NK-92 (cell line): ENCODE results near the gene CD2AP.
"Not testable (repeated sequence)": the region's sequence is repeated elsewhere in the genome, so short reads cannot be mapped to it uniquely, and the experiment has no call there.

Experiments
- DNase-seq: peaks from one replicate; lab custom pipeline; 2025; ENCODE audit not compliant: unreplicated experiment; lab: John Stamatoyannopoulos, UW

Gene CD2AP

DNA sequence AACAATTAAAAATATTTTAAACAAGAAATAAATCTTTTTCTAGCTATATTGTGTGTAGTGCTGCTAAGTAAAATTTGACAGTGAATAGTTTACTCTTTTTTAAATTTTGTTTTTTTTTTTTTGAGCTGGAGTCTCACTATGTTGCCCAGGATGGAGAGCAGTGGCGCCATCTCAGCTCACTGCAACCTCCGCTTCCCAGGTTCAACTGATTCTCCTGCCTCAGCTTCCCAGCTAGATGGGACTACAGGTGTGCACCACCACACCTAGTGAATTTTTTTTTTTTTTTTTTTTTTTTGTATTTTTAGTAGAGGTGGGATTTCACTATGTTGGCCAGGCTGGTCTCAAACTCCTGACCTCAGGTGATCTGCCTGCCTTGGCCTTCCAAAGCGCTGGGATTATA lies 75.7 kb downstream of the CD2AP start:
- not testable (repeated sequence) for DNase-seq

DNA sequence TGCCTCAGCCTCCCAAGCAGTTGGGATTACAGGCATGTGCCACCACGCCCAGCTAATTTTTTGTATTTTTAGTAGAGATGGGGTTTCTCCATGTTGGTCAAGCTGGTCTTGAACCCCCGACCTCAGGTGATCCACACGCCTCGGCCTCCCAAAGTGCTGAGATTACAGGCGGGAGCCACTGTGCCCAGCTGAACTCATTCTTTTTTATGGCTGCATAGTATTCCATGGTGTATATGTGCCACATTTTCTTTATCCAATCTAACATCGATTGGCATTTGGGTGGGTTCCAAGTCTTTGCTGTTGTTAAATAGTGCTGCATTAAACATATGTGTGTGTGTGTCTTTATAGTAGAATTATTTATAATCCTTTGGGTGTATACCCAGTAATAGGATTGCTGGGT lies 78.9 kb downstream of the CD2AP start:
- DNase-seq, result not testable (repeated sequence)

DNA sequence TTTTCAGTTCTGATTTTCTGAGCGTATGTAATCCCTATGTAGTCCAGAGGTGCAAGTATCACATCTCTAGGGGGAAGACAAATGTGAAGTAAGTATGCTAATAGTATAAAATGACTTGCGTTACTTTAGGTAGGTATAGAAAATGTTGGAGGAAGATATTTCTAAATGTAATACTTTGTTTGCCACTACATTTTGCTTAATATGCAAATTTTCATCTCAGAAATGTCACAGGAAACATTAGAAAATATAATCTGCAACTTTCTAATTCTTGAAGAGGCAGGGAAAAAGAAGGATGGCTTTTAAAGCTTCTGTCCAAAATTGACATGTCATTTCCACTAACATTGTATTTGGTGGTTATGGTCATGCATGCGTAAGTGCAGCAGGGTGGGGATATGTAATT lies 85.6 kb downstream of the CD2AP start:
- no peak for DNase-seq

DNA sequence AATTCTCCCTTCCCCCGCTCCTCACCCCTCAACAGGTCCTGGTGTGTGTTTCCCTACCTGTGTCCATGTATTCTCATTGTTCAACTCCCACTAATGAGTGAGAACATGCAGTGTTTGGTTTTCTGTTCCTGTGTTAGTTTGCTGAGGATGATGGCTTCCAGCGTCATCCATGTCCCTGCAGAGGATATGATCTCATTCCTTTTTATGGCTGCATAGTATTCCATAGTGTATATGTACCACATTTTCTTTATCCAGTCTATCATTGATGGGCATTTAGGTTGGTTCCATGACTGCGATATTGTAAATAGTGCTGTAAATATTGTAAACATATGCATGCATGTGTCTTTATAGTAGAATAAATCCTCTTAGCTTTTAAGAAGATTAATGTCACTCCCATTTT lies 89.0 kb downstream of the CD2AP start:
- DNase-seq, result not testable (repeated sequence)

DNA sequence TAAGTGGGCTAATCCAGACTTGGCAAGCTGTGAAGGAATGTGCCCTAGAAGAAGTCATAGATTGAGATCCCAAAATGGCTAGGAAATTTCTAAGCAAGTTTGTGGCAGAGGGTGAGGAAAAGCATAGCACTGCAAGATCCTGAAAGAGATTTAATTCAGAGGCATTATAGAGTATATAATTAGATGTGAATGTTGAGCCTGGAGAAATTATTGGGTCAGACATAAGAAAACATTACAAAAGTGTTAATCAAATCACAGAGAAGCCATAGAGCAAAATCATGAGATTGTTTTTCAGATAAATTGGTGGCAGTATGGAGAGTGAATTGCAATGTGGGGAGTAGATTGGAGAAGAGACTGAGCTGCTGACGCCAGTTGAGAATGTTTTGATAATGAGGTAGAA lies 90.0 kb downstream of the CD2AP start:
- DNase-seq, result no peak

DNA sequence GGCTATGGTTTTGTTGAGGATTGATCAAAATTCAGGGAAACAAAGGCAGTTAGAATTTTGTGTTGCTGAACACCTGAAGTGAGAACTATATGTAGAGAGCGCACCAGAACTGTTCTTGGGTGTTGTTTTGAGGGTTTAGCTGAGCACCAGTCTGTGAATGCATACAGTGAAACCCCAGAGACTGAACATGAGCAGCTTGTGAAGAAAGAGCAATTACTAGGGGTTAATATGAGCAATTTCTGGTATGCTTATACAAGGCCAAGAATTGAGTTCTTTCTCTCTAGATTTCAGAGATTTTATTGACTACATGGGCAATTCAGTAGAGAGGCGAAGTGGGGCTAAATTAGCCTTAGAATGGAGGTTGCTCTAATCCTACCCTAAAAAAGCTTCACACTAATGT lies 93.9 kb downstream of the CD2AP start:
- DNase-seq, result no peak

DNA sequence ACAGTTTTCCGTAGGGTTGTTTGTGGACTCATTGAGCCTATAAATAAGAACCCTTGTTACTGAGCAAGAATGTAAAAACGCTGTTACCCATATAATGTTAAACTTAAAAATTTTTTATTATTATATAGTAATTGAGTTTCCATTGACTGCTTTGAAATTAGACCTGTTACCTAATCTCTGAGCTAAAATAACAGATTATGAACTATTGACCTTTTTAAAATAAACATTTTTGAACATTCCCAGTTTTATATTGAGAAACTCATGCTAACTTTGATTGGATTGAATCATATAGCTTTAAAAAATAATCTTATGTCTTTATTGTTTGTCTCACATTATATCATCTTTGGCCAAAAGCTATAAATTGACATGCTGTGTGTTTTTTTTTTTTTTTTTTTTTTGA lies 95.5 kb downstream of the CD2AP start:
- DNase-seq, result no peak

DNA sequence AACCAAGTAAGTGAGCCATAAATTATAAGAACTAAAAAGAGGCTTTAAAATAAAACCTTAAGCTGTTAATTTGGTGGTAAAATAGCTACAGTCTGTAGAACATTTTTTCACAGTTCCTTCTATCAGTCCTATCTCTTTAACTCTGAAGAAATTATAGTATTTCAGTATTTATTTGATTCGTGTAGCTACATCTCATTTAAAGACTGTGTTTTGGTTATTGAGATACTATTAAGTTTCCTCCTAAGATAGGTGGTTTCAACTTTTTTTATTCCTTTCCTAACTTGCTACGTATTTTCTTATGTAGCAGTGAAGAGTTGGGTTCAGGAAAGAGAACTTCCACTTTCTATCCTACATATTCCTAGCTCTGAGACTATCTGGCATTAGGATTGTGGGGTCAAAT lies 97.2 kb downstream of the CD2AP start:
- DNase-seq, result no peak

DNA sequence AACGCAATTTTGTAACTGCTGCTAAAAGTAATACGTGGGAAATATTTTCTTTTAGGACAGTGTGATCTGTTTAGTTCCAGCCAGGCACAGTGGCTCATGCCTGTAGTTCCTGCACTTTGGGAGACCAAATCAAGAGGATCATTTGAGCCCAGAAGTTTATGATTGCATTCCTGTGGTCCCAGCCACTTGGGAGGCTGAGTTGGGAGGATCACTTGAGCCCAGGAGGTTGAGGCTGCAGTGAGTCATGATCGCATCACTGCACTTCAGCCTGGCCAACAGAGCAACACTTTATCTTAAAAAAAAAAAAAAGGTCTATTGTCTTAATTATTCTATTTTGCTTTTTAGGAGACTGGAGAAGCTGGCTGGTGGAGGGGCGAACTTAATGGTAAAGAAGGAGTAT lies 101.5 kb downstream of the CD2AP start:
- DNase-seq, result no peak

DNA sequence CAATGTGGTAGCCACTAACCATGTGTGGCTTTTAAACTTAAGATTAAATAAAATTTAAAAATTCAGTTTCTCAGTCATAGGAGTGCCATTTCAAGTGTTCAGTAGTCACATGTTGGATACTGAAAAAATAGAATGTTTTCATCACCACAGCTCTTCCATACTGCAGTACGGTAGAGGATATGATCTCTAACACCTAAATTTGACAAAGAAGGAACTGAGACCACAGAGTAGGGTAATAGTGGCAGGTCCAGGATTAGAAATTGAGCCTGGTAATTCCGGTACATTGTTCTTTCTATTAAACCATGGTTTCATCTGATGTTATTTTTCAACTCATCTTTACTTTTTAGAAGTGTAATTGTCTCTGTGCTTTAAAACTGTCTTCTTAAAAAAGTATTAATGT lies 104.0 kb downstream of the CD2AP start:
- DNase-seq, result no peak

DNA sequence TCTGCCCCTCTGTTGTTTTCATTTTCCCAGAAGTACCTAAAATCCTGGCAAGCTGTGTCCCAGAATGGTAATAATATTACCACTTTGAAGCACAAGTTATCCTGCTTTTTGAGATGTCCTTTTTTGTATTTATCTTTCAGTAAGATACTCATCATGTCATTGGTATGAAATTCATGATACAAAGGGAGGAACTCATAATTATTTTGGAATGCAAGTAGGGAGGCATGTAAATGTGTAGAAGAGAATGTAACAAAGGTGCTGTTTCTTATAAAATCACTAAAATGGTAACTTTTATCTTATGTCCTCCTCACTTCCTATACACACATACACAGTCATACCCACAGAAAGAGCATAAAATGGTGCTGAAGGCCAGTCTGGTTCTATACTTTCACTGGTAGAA lies 109.9 kb downstream of the CD2AP start:
- DNase-seq, result no peak

DNA sequence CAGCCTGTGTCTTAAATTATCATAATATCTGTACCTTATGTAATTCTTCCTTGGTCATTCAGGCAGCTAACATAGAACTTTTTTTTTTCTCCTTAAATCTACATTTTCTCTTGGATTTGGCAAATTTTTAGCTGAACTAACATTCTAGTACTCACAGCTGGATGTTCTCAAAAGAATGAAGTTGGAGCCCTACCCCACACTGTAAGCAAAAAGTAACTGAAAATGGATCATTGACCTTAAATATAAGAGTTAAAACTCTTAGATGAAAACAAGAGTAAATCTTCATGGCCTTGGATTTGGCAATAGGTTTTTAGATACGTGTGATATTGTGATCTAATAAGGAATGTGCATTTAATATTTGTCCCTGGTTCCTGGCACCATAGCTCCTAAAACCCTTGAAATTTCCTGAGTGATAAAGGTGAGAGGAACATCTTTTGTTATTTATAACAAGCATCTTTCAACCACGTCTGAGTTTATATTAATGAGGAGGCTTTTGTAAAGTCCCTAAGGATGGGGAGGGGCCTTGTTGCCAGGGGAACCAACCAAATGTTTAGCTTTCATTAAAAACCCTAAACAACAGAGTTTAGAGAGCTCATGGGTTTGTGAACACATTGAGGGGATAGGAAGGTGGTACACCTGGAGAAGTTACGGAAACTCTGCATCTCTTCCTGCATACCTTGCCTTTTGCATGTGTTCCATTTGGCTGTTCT lies 114.7 kb downstream of the CD2AP start:
- no peak for DNase-seq

DNA sequence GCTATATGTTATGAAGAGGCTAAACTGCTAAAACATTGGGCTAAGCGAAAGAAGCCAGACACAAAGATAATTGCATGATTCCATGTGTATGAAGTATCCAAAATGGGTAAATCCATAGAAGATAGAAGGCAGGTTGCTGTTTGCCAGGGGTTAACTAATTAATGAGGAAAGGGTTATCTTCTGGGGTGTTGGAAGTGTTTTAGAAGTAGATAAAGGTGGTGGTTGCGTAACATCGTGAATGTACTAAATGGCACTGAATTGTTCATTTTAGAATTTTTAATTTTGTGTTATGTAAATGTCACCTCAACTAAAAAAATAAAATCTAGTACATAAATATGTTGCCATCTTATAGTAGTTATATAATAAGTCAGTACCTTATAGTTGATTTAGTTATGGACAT lies 116.4 kb downstream of the CD2AP start:
- no peak for DNase-seq

DNA sequence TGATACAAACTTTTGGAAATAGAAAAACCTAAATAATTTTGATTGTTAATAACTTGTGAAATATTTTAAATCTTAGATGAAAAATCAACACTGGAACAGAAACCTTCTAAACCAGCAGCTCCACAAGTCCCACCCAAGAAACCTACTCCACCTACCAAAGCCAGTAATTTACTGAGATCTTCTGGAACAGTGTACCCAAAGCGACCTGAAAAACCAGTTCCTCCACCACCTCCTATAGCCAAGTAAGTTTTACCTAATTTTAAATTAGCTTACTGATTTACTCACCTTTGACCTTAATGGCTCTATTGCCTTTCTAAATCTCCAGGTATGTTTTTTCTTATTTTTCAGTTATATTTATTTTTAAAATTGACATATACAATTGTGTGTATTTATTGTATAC lies 118.2 kb downstream of the CD2AP start:
- DNase-seq, result no peak

DNA sequence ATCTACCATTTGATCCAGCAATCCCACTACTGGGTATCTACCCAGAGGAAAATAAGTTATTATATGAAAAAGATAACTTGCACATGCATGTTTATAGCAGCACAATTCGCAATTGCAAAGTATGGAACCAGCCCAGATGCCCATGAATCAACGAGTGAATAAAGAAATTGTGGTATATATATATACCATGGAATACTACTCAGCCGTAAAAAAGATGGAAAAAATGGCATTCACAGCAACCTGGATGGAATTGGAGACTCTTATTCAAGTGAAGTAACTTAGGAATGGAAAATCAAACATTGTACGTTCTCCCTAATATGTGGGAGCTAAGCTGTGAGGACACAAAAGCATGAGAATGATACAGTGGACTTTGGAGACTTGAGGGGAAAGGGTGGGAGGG lies 120.8 kb downstream of the CD2AP start:
- no peak for DNase-seq

DNA sequence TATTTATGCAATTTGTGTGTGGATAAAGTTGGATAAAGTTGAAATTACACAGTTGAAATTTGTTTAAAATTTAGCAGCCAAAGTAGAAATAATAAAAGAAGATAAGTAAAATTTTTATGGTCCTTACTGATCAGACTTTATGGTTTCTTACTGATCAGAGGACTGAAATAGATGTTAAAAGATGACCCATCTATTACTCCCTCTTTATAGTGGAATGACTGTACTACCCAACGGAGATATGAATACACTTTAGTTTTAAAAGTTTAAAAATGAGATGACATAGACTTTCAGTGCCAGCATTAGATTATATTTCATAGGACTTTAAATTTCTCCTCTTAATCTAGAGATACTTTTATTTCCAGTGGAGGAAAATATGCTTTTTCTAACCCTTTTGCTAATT lies 121.9 kb downstream of the CD2AP start:
- DNase-seq, result no peak

DNA sequence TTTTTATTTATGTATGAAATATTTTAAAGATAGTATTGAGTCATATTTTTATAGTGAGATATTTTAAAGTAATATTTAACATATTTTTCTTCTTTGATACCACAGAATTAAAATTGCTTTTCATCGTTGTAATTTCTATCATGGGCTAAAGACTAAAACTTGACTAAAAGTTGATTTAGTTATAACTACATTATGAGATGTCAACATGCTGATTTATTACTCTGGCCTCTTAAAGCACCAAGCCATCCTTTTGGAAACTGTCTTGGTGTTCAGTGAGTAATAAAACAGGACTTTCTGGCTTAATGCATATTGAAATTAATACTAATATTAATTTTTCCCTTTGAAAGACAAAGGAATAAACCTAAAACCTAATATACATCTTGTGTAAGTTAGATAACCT lies 125.6 kb downstream of the CD2AP start:
- DNase-seq, result no peak

DNA sequence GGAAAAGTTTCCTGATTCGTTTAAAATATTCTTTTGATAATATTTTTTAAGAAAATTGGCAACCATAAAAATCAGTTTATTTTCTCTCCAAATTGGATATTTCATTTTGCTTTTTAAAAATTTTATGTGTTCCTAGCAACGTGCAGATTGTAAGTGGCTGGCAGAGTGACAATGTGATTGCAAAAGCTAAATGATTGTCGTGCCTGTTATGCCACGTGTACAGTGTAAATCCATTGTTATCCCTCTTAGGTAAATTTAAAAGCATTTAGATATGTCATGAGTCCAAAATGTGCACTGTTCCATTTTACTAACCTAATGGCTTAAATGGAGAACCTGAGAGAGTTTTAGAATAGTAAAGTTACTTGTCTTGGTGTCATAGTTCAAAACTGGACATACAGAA lies 126.4 kb downstream of the CD2AP start:
- DNase-seq, result no peak

DNA sequence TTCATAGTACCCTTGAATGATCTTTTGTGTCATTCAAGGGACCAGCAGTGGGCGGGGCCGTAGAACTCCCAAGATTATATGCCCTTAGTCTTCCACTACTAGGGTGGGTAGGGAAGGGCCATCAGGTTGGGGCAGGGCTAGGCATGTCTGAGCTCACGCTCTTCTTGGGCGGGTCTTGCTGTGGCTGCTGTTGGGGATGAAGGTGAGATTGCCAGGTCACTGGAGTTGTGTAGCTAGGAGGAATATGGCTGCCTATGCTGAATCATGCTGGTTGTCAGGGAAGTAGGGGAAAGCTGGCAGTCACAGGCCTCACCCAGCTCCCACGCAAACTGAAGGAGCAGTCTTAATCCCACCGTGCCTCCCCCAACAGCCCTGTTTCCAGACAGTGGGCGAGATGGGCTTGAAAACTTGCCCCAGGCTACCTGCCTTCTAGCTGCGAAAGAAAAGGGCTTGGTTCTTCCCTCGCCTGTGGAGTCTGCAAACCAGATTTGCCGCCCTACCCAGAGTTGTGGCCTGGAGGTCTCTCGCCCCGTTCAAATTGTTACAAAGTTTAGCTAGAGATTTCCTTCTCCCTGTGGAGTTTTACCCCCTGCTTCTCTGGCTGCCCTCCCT lies 144.4 kb downstream of the CD2AP start:
- DNase-seq, result no peak

DNA sequence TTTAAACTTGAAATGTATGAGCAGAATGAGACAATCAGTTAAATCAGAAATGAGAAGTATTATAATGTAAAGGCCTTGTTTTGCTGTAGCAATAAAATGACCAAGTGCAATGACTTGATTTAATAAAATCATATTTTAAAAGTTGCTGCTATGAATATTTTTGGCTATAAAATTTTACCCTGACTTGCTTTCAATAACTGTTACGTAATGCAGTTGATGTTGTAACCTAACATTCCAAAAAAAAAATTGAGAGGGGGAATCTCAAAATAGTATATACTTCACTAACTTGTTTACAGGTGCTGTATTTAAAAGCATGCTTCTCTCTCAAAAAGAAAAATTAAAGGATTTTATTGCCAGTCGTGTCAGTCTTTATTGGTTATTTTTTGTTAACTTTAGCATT lies 149.2 kb downstream of the CD2AP start:
- DNase-seq, result no peak

DNA sequence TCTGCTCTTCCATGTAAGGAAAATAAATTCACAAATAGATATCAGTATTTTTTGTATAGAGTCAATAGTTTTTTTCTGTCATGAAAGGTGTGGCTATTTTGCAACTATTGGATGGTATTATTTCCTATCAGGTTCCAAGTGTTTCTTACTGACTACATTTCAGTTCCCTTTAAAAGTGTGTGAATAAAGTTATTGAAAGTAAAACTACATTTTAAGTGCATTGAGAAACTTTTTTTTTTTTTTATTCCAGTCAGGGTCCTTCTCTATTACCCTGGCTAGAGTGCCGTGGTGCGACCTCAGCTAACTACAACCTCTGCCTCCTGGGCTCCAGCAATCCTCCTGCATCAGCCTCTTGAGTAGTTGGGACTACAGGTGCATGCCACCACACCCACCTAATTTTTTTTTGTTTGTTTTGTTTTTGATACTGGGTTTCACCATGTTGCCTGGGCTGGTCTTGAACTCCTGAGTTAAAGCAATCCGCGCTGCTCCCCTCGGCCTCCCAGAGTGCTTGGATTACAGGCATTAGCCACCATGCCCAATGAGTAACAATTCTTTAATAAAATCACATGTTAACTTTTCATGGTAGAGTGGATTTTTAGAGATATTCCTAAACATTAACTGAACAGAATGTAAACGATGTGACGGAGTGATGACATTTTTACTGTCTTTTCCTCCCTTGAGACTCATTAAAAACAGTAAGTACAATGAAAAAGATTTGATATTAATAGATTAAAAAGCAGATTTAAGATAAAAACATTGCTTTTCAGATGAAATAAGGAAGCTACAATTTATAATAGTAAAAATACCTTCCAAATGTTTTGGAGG lies 151.1 kb downstream of the CD2AP start:
- no peak for DNase-seq

DNA sequence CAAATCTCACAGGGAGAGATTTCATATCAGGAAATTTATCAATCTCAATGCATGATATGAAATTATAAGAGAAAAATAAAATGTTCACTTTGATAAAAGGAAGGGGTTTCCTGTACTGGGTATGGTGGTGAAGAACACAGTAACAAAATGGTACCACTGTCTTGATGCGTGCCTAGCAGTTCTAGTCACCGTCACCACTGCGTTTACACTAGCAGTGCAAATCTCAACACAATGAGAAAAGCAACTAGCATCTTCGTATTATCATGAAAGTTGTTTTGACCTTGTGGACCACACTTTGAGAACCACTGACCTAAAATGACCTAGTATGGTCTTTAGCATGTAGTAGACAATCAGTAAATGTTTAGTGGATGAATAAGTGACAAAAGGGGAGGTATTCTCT lies 152.4 kb downstream of the CD2AP start:
- no peak for DNase-seq
